ENCODE data around the gene IPPK. TPM values are rescaled to one million over a fixed set of nuclear protein-coding genes. Genes with fewer than 3 reads are reported as not detected.

IPPK gene
- total and polyA plus RNA-seq, 2 of the 8 experiments (the other 6 are each of a cell fraction or from before 2014, with no cell fraction given): 10.5 to 13.6 TPM

- Histone ChIP-seq H3K4ac (replicated peaks; ENCODE audit: insufficient read length, low read depth, low read length) (no peak overlapping the region), H3K14ac (ENCODE audit: insufficient read length) (no peak overlapping the region), H2BK5ac (ENCODE audit: low read depth, low read length) (no peak overlapping the region), H4K20me1 (replicated peaks in 1 of 2; ENCODE audit: control insufficient read depth in 1 of 2, insufficient read depth in 2 of 2, low read length in 2 of 2) (no peaks in the 10 kb centered on the region), H3K27ac (ENCODE audit: low read depth, low read length) (no peak overlapping the region), H3K23ac (ENCODE audit: insufficient read length) (no peak overlapping the region), H3K36me3 (ENCODE audit: control insufficient read depth in 2 of 4, insufficient read depth in 4 of 4, low read length in 3 of 4) (no peaks in the 10 kb centered on the region), H3K79me1 (ENCODE audit: low read depth, low read length) (no peaks in the 10 kb centered on the region), H2AFZ (ENCODE audit: low read length) (no peak overlapping the region), H3K4me1 (replicated peaks in 1 of 4; ENCODE audit: control insufficient read depth in 3 of 4, insufficient read depth in 4 of 4, low read length in 3 of 4) (no peaks in the 10 kb centered on the region), H2AK5ac (ENCODE audit: low read depth, low read length) (no peak overlapping the region), H3K23me2 (ENCODE audit: low read depth, low read length) (no peaks in the 10 kb centered on the region), H2BK20ac (ENCODE audit: low read length) (no peak overlapping the region), H3K56ac (replicated peaks; ENCODE audit: insufficient read length, low read depth, low read length) (no peak overlapping the region), H2BK15ac (ENCODE audit: low read length) (no peak overlapping the region), H3K27me3 (replicated peaks in 1 of 4; ENCODE audit: control insufficient read depth in 3 of 4, extremely low read depth in 1 of 4, insufficient read depth in 3 of 4, low read length in 3 of 4) (0 out of 7 replicates have a peak, but pooled peaks cover 0 to 2% (median 0%) of the 10 kb centered on the region in 4 experiments), H3K4me2 (ENCODE audit: insufficient read depth in 1 of 2, low read depth in 2 of 2, low read length in 2 of 2) (no peak overlapping the region), H4K8ac (ENCODE audit: extremely low read depth, insufficient read depth, low read length) (no peak overlapping the region), H3K9ac (replicated peaks in 1 of 4; ENCODE audit: extremely low read depth in 1 of 4, low read depth in 3 of 4, low read length in 3 of 4) (no peak overlapping the region), H3K4me3 (ENCODE audit: extremely low read depth in 1 of 4, insufficient read depth in 2 of 4, low read depth in 3 of 4, low read length in 4 of 4) (no peak overlapping the region), H2BK120ac (replicated peaks; ENCODE audit: low read depth, low read length) (no peak overlapping the region), H4K91ac (replicated peaks; ENCODE audit: insufficient read length, low read length) (no peak overlapping the region), H4K5ac (ENCODE audit: insufficient read length, low read depth, low read length) (no peak overlapping the region), H2BK12ac (ENCODE audit: low read depth, low read length) (no peak overlapping the region), H3K79me2 (ENCODE audit: control insufficient read depth in 1 of 2, insufficient read depth in 2 of 2, low read length in 2 of 2) (no peaks in the 10 kb centered on the region), H3K18ac (ENCODE audit: extremely low read depth, low read length) (no peak overlapping the region), H3K9me3 (ENCODE audit: insufficient read depth in 2 of 2, low read depth in 1 of 2, low read length in 1 of 2) (peaks cover 0 to 7% of the 10 kb centered on the region in 2 experiments; a peak in 1 of 4 replicates)
- DNase-seq (ENCODE audit: low read depth in 1 of 2, low spot score in 2 of 2): no peak
- WGBS, 2 experiments (ENCODE audit: extremely low coverage in 1 of 2, insufficient coverage in 1 of 2, insufficient read length in 1 of 2, insufficient replicate concordance in 2 of 2, low coverage in 1 of 2, low lambda C conversion rate in 2 of 2, missing lambda C conversion rate in 1 of 2): 90% methylated on average over 12 of the region's 12 CpGs; no CpG with 5 or more reads in 1 of the 2 experiments
- FAIRE-seq: no peak
- ChIA-PET POLR2A (ENCODE audit: partially characterized antibody) (interaction anchor here (0.6 to 0.8 kb wide), 2 partner anchors 8 to 15 kb away, joined by 3 to 4 read pairs; no protein-coding TSS in a partner anchor), CTCF (ENCODE audit: partially characterized antibody) (interaction anchor here (0.6 to 1.2 kb wide), 3 partner anchors 87 to 426 kb away, joined by 3 to 4 read pairs (median 3); no protein-coding TSS in a partner anchor)
- TF ChIP-seq BACH1 (IDR thresholded peaks at IDR 0.05; ENCODE audit: low read length): no peak
- TF ChIP-seq ATF2 (IDR thresholded peaks at IDR 0.05; ENCODE audit: low read length): no peak
- no peak for TF ChIP-seq ASH2L (IDR thresholded peaks at IDR 0.05; ENCODE audit: low read length)
- TF ChIP-seq SP1 (IDR thresholded peaks at IDR 0.05; ENCODE audit: low read depth, low read length): no peak
- TF ChIP-seq SRF (IDR thresholded peaks at IDR 0.05; ENCODE audit: low read depth, low read length): no peak
- no peak for TF ChIP-seq CBX8 (IDR thresholded peaks at IDR 0.05; ENCODE audit: borderline replicate concordance, low read depth, low read length)
- TF ChIP-seq TCF12 (IDR thresholded peaks at IDR 0.05; ENCODE audit: low read depth, low read length): no peak
- TF ChIP-seq NRF1 (IDR thresholded peaks at IDR 0.05; ENCODE audit: low read depth, low read length): no peak
- TF ChIP-seq TAF1 (IDR thresholded peaks at IDR 0.05; ENCODE audit: low read depth, low read length): no peak
These were observed 68.5 kb downstream of the IPPK start for GRCh38 chr9:92601451-92601850.

Measured in H1 (cell line).